Astrocyte of the spinal cord (primary cell): ENCODE results near the gene MAPK1IP1L.
A peak's percentile ranks its signal among the peaks of the same experiment; 100 is the strongest.

ENCODE experiments used
- DNase-seq: peaks from one replicate; pipeline ENCODE4 v3.0.0; 2011; ENCODE audit warnings: low read depth, low spot score
- H3K4me3 ChIP-seq: 2 replicates; pipeline ENCODE4 v1.5.1; 2011; ENCODE audit warnings: low read depth, mild to moderate bottlenecking, low read length, moderate library complexity
- CTCF ChIP-seq: IDR thresholded peaks from 2 replicates; pipeline ENCODE4 v1.5.1; 2012; ENCODE audit warnings: low read depth, mild to moderate bottlenecking, low read length, inconsistent platforms
- in situ Hi-C: cut with HindIII; loops from 2 replicates; pipeline ENCODE4 v1.10.0; 2017; ENCODE audit warnings: low sequenced_read_pairs

MAPK1IP1L gene

GRCh38 chr14:55045087-55045486 lies 6.4 kb upstream of the MAPK1IP1L start:
- no peak for TF ChIP-seq CTCF

GRCh38 chr14:55047301-55048053 lies 4.0 kb upstream of the MAPK1IP1L start:
- H3K4me3 ChIP-seq = no peak overlapping the region
- in situ Hi-C loops = no loop called here
- no peak for TF ChIP-seq CTCF
- DNase-seq = no peak

More at GRCh38 chr14:55045087-55045486, 6.4 kb upstream of the MAPK1IP1L start:
- DNase-seq = no peak
- in situ Hi-C loops = no loop called here
- no peak overlapping the region for H3K4me3 ChIP-seq

- TF ChIP-seq CTCF = no peak
- H3K4me3 ChIP-seq = no peak overlapping the region
- in situ Hi-C loops = no loop called here
- DNase-seq = no peak
These were observed 2.5 kb upstream of the MAPK1IP1L start for GRCh38 chr14:55048900-55049436.

GRCh38 chr14:55051165-55051422 lies 353 bp upstream of the MAPK1IP1L start:
- H3K4me3 ChIP-seq = peak overlapping the region; percentile 100
- no peak for DNase-seq
- TF ChIP-seq CTCF = no peak
- in situ Hi-C loops = no loop called here

GRCh38 chr14:55052269-55052930 lies 953 bp downstream of the MAPK1IP1L start:
- peak overlapping the region; percentile 100 for H3K4me3 ChIP-seq
- in situ Hi-C loops = no loop called here
- no peak for TF ChIP-seq CTCF
- peak; percentile 38 for DNase-seq

- in situ Hi-C loops = no loop called here
- peak overlapping the region; percentile 100 for H3K4me3 ChIP-seq
- TF ChIP-seq CTCF = no peak
- no peak for DNase-seq
These were observed 1.6 kb downstream of the MAPK1IP1L start for GRCh38 chr14:55053018-55053417.
